ENCODE data around the gene FBXW7. TPM values are rescaled to one million over a fixed set of nuclear protein-coding genes. Genes with fewer than 3 reads are reported as not detected.

FBXW7 gene
- total RNA-seq, 3 donors from 2014 or later: 38.5 to 48.6 (median 39.4) TPM

- ATAC-seq (no peak), DNase-seq (no peak)
- Histone ChIP-seq H3K4me3 (no peak overlapping the region), H3K4me1 (ENCODE audit: low read depth) (no peaks in the 10 kb centered on the region), H3K9me3 (no peaks in the 10 kb centered on the region), H3K36me3 (ENCODE audit: low read depth) (no peaks in the 10 kb centered on the region)
- TF ChIP-seq CTCF (IDR thresholded peaks at IDR 0.05): no peak
- intact Hi-C loops (cut with DNase I, micrococcal nuclease): no loop called here
Observed at GRCh38 chr4:152516156-152516555, 19.7 kb downstream of the FBXW7 start.

GRCh38 chr4:152515678-152516077 is 20.2 kb downstream of the FBXW7 start:
- Histone ChIP-seq H3K4me3 (no peak overlapping the region), H3K36me3 (ENCODE audit: low read depth) (no peaks in the 10 kb centered on the region), H3K4me1 (ENCODE audit: low read depth) (no peaks in the 10 kb centered on the region), H3K9me3 (no peaks in the 10 kb centered on the region)
- intact Hi-C loops (cut with DNase I, micrococcal nuclease): no loop called here
- no peak for DNase-seq
- TF ChIP-seq CTCF (IDR thresholded peaks at IDR 0.05): no peak
- no peak for ATAC-seq

DNA sequence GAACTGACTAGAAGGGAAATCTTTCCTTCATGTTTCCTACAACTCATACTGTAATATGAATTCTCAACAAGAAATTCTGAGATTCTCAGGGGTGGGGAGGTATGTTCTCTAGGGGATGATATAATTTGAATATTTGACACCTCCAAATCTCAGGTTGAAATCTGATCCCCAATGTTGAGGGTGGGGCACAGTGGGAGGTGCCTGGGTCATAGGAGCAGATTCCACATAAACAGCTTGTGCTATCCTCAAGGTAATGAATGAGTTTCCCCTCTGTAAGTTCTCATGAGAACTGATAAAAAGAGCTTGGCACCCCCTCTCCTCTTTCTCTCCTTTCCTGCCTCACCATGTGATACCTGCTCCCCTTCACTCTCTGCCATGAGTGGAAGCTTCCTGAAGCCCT is 21.5 kb downstream of the FBXW7 start:
- H3K36me3 ChIP-seq (ENCODE audit: low read depth): no peaks in the 10 kb centered on the region
- no peak for TF ChIP-seq CTCF (IDR thresholded peaks at IDR 0.05)
- H3K9me3 ChIP-seq: no peaks in the 10 kb centered on the region
- no peak overlapping the region for H3K4me3 ChIP-seq
- DNase-seq (no peak), ATAC-seq (no peak)
- peaks cover 9% of the 10 kb centered on the region for H3K4me1 ChIP-seq (ENCODE audit: low read depth)
- intact Hi-C loops (cut with DNase I, micrococcal nuclease): no loop called here

DNA sequence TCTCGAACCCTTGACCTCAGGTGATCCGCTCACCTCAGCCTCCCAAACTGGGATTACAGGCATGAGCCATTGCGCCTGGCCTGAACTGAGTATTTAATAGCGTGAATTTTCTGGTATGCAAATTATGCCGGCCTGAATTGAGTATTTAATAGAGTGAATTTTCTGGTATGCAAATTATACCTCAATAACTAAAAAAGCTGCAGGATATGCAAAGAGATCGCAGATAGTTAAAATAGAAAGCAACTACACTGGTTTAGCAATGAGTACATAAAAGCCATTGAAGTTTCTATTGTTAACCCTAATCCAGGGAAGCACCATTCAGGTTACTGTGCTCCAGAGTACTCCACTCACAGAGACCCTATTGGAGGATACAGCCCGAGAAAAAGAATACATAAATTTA is 22.8 kb downstream of the FBXW7 start:
- intact Hi-C loops (cut with DNase I, micrococcal nuclease): no loop called here
- Histone ChIP-seq H3K9me3 (no peaks in the 10 kb centered on the region), H3K36me3 (ENCODE audit: low read depth) (no peaks in the 10 kb centered on the region), H3K4me3 (no peak overlapping the region), H3K4me1 (ENCODE audit: low read depth) (peaks cover 9% of the 10 kb centered on the region)
- DNase-seq: no peak
- TF ChIP-seq CTCF (IDR thresholded peaks at IDR 0.05): no peak
- ATAC-seq: no peak

DNA sequence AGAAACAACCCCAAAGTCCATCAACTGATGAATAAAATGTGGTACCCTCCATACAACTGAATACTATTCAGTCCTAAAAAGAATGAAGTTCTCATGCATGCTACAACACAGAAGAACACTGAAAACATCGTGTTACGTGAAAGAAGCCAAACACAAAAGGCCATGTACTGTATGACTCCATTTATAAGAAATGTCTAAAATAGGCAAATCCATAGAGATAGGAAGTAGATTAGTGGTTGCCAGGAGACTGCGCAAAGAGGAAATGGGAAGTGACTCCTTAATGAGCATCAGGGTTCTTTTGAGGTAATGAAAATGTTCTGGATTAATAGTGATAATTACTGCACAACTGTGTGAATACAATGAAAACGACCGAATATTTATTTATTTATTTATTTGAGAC is 23.4 kb downstream of the FBXW7 start:
- H3K9me3 ChIP-seq: no peaks in the 10 kb centered on the region
- no peak overlapping the region for H3K4me3 ChIP-seq
- H3K4me1 ChIP-seq (ENCODE audit: low read depth): peaks cover 9% of the 10 kb centered on the region
- intact Hi-C loops (cut with DNase I, micrococcal nuclease): no loop called here
- TF ChIP-seq CTCF (IDR thresholded peaks at IDR 0.05): no peak
- ATAC-seq: no peak
- DNase-seq: no peak
- no peaks in the 10 kb centered on the region for H3K36me3 ChIP-seq (ENCODE audit: low read depth)

Measured in mucosa of descending colon (tissue), 3 donors.